ENCODE results near the gene GJA1.

The GJA1 gene

GRCh38 chr6:121403964-121404363 is 31.5 kb upstream of the GJA1 start:
- Histone ChIP-seq H4K20me1 (ENCODE audit: low read depth, low read length) (no peaks in the 10 kb centered on the region), H3K4me2 (ENCODE audit: low read depth, low read length, poor library complexity, severe bottlenecking) (no peak overlapping the region), H3K9ac (ENCODE audit: low read length) (no peak overlapping the region), H3K9me3 (ENCODE audit: insufficient read depth, low read length) (no peaks in the 10 kb centered on the region), H2AFZ (ENCODE audit: low read depth, low read length, severe bottlenecking) (no peak overlapping the region), H3K27ac (ENCODE audit: low read depth, low read length) (no peak overlapping the region), H3K79me2 (ENCODE audit: insufficient read depth, low read length) (no peaks in the 10 kb centered on the region), H3K27me3 (ENCODE audit: low read length) (no peaks in the 10 kb centered on the region), H3K9me2 (replicated peaks; ENCODE audit: insufficient read depth, low read length) (no peaks in the 10 kb centered on the region), H3K36me3 (ENCODE audit: low read length) (no peaks in the 10 kb centered on the region), H3K4me3 (ENCODE audit: insufficient read depth, low read length, poor library complexity, severe bottlenecking) (no peak overlapping the region), H3F3A (ENCODE audit: insufficient read depth) (no peaks in the 10 kb centered on the region)
- no peak for TF ChIP-seq EZH2phosphoT487 (conservative IDR thresholded peaks at IDR 0.05; ENCODE audit: low read length)
- no peak for TF ChIP-seq CTCF (IDR thresholded peaks at IDR 0.05; ENCODE audit: insufficient read depth, low read length, poor library complexity, severe bottlenecking)

DNA sequence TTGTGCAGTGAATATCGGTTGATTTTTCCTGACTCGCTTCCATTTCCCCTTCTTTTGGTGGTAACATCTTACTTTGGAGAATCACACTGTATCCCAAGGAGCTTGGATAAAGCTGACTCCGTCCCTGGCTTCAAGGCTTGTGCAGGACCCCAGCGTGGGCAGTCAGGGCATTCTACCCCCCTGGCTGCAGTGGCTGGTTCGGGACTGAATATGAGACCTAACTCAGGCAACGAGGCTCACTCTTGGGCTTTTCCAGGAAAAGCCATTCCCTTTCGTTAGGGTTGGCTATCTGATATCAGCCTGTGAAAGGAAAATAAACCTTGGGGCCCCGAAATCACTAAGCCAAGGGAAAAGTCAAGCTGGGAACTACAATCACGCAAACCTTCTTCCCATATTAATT is 30.1 kb upstream of the GJA1 start:
- Histone ChIP-seq H3K27me3 (ENCODE audit: low read length) (no peaks in the 10 kb centered on the region), H3F3A (ENCODE audit: insufficient read depth) (no peaks in the 10 kb centered on the region), H2AFZ (ENCODE audit: low read depth, low read length, severe bottlenecking) (no peak overlapping the region), H4K20me1 (ENCODE audit: low read depth, low read length) (no peaks in the 10 kb centered on the region), H3K9me2 (replicated peaks; ENCODE audit: insufficient read depth, low read length) (no peaks in the 10 kb centered on the region), H3K79me2 (ENCODE audit: insufficient read depth, low read length) (no peaks in the 10 kb centered on the region), H3K4me2 (ENCODE audit: low read depth, low read length, poor library complexity, severe bottlenecking) (no peak overlapping the region), H3K36me3 (ENCODE audit: low read length) (no peaks in the 10 kb centered on the region), H3K4me3 (ENCODE audit: insufficient read depth, low read length, poor library complexity, severe bottlenecking) (no peak overlapping the region), H3K27ac (ENCODE audit: low read depth, low read length) (no peak overlapping the region), H3K9me3 (ENCODE audit: insufficient read depth, low read length) (no peaks in the 10 kb centered on the region), H3K9ac (ENCODE audit: low read length) (no peak overlapping the region)
- no peak for TF ChIP-seq CTCF (IDR thresholded peaks at IDR 0.05; ENCODE audit: insufficient read depth, low read length, poor library complexity, severe bottlenecking)
- no peak for TF ChIP-seq EZH2phosphoT487 (conservative IDR thresholded peaks at IDR 0.05; ENCODE audit: low read length)

DNA sequence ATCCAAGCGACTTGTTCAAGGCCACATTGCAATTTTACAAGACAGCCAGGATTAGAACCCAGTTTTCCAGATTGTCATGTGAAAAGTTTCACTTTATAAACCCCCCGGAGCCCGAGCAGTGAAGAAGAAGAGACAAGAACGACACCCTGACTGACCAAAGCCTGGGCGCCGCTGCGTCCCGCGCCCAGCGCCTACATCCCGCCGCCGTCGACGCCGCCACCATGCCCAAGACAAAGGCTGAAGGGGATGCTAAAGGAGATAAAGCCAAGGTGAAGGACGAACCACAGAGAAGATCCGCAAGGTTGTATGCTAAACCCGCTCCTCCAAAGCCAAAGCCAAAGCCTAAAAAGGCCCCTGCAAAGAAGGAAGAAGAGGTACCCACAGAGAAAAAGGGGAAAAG is 27.1 kb upstream of the GJA1 start:
- H3F3A ChIP-seq (ENCODE audit: insufficient read depth), result no peaks in the 10 kb centered on the region
- H3K36me3 ChIP-seq (ENCODE audit: low read length), result no peaks in the 10 kb centered on the region
- H4K20me1 ChIP-seq (ENCODE audit: low read depth, low read length), result no peaks in the 10 kb centered on the region
- TF ChIP-seq EZH2phosphoT487 (conservative IDR thresholded peaks at IDR 0.05; ENCODE audit: low read length) (no peak), CTCF (IDR thresholded peaks at IDR 0.05; ENCODE audit: insufficient read depth, low read length, poor library complexity, severe bottlenecking) (no peak)
- H3K4me3 ChIP-seq (ENCODE audit: insufficient read depth, low read length, poor library complexity, severe bottlenecking), result no peak overlapping the region
- no peaks in the 10 kb centered on the region for H3K27me3 ChIP-seq (ENCODE audit: low read length)
- no peaks in the 10 kb centered on the region for H3K79me2 ChIP-seq (ENCODE audit: insufficient read depth, low read length)
- H3K9me3 ChIP-seq (ENCODE audit: insufficient read depth, low read length), result no peaks in the 10 kb centered on the region
- H3K27ac ChIP-seq (ENCODE audit: low read depth, low read length), result no peak overlapping the region
- no peak overlapping the region for H2AFZ ChIP-seq (ENCODE audit: low read depth, low read length, severe bottlenecking)
- H3K4me2 ChIP-seq (ENCODE audit: low read depth, low read length, poor library complexity, severe bottlenecking), result no peak overlapping the region
- no peaks in the 10 kb centered on the region for H3K9me2 ChIP-seq (replicated peaks; ENCODE audit: insufficient read depth, low read length)
- H3K9ac ChIP-seq (ENCODE audit: low read length), result no peak overlapping the region

DNA sequence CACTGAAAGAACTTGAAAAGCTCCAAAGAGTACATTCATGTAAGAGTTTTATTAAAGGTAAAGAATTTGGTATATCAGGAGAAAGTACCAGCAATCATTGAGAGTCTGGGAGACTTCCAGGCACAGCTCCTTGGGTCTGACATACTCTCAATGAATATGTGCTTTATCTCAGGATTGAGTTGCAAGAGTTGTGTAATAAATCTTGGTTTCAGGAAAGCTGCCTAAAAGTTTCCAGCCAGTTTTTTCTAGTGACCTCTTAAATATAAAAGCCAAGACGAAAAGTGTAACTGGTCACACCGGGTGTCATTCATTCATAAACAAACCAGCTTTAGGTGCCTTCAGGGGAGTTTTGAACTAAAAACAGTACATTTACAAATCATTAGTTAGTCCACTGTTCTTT is 21.6 kb upstream of the GJA1 start:
- no peaks in the 10 kb centered on the region for H3F3A ChIP-seq (ENCODE audit: insufficient read depth)
- H3K9me3 ChIP-seq (ENCODE audit: insufficient read depth, low read length), result no peaks in the 10 kb centered on the region
- H3K27me3 ChIP-seq (ENCODE audit: low read length), result no peaks in the 10 kb centered on the region
- no peaks in the 10 kb centered on the region for H3K36me3 ChIP-seq (ENCODE audit: low read length)
- no peaks in the 10 kb centered on the region for H3K79me2 ChIP-seq (ENCODE audit: insufficient read depth, low read length)
- H3K27ac ChIP-seq (ENCODE audit: low read depth, low read length), result no peak overlapping the region
- no peaks in the 10 kb centered on the region for H4K20me1 ChIP-seq (ENCODE audit: low read depth, low read length)
- no peak overlapping the region for H3K9ac ChIP-seq (ENCODE audit: low read length)
- H3K9me2 ChIP-seq (replicated peaks; ENCODE audit: insufficient read depth, low read length), result no peaks in the 10 kb centered on the region
- H3K4me2 ChIP-seq (ENCODE audit: low read depth, low read length, poor library complexity, severe bottlenecking), result no peak overlapping the region
- no peak overlapping the region for H3K4me3 ChIP-seq (ENCODE audit: insufficient read depth, low read length, poor library complexity, severe bottlenecking)
- no peak overlapping the region for H2AFZ ChIP-seq (ENCODE audit: low read depth, low read length, severe bottlenecking)
- TF ChIP-seq CTCF (IDR thresholded peaks at IDR 0.05; ENCODE audit: insufficient read depth, low read length, poor library complexity, severe bottlenecking) (no peak), EZH2phosphoT487 (conservative IDR thresholded peaks at IDR 0.05; ENCODE audit: low read length) (no peak)
